H1 (cell line): ENCODE data around the gene FGL2. TPM values are rescaled to one million over a fixed set of nuclear protein-coding genes. Genes with fewer than 3 reads are reported as not detected.

ENCODE experiments used
- CTCF ChIA-PET: fragments of 300-600 bp; sonication (Branson Sonifier 250); formaldehyde crosslinking; loops from one replicate; lab custom pipeline; 2021; ENCODE audit not compliant: partially characterized antibody; lab: Charles Lee
- POLR2A ChIA-PET: fragments of 300-600 bp; sonication (Branson Sonifier 250); formaldehyde crosslinking; loops from one replicate; lab custom pipeline; 2021; ENCODE audit warnings: inconsistent platforms; ENCODE audit not compliant: partially characterized antibody; lab: Charles Lee
- DNase-seq, 2 experiments: peaks; one replicate each; pipeline versions ENCODE4 v3.0.0 to v3.0.0-alpha.2; 2010 to 2022; ENCODE audit warnings: low spot score in 2 of 2, low read depth in 1 of 2, mixed read lengths in 1 of 2
- FAIRE-seq: peaks from 2 replicates; lab custom pipeline; 2011; peaks lifted over from hg19 to GRCh38; lab: Jason Lieb, UNC
- H2AFZ ChIP-seq: 2 replicates; pipeline ENCODE4 v1.8.1; 2012; ENCODE audit warnings: low read length, inconsistent platforms
- H2AK5ac ChIP-seq: 2 replicates; pipeline ENCODE4 v1.6.1; 2013; ENCODE audit warnings: low read depth, low read length
- H2BK120ac ChIP-seq: replicated peaks from 2 replicates; pipeline ENCODE3; 2013; ENCODE audit warnings: low read depth, low read length, inconsistent platforms
- H2BK12ac ChIP-seq: 2 replicates; pipeline ENCODE4 v1.6.1; 2013; ENCODE audit warnings: low read depth, low read length
- H2BK15ac ChIP-seq: 2 replicates; pipeline ENCODE4 v1.6.1; 2013; ENCODE audit warnings: low read length
- H2BK20ac ChIP-seq: 2 replicates; pipeline ENCODE4 v1.6.1; 2013; ENCODE audit warnings: low read length
- H2BK5ac ChIP-seq: 2 replicates; pipeline ENCODE4 v1.6.1; 2013; ENCODE audit warnings: low read depth, low read length
- H3K14ac ChIP-seq: 2 replicates; pipeline ENCODE4 v1.6.1; 2013; ENCODE audit warnings: inconsistent platforms; ENCODE audit not compliant: insufficient read length
- H3K18ac ChIP-seq: 2 replicates; pipeline ENCODE4 v1.6.1; 2013; ENCODE audit warnings: low read length; ENCODE audit errors: extremely low read depth
- H3K23ac ChIP-seq: 2 replicates; pipeline ENCODE4 v1.6.1; 2013; ENCODE audit warnings: inconsistent platforms; ENCODE audit not compliant: insufficient read length
- H3K23me2 ChIP-seq: 2 replicates; pipeline ENCODE4 v1.6.1; 2013; ENCODE audit warnings: low read depth, low read length
- H3K27ac ChIP-seq: 2 replicates; pipeline ENCODE4 v1.6.1; 2011; ENCODE audit warnings: low read depth, low read length, inconsistent platforms
- H3K27me3 ChIP-seq, 4 experiments: replicated peaks in 1 of 4; 1 replicate in 1 of 4; 2 replicates in 3 of 4; pipeline versions ENCODE4 v1.6.1 to v1.8.1; 2011 to 2013; ENCODE audit warnings: low read length in 3 of 4, mild to moderate bottlenecking in 3 of 4, inconsistent platforms in 2 of 4, mixed read lengths in 2 of 4, moderate library complexity in 1 of 4; ENCODE audit not compliant: control insufficient read depth in 3 of 4, insufficient read depth in 3 of 4; ENCODE audit errors: extremely low read depth in 1 of 4
- H3K36me3 ChIP-seq, 4 experiments: 2 replicates each; pipeline versions ENCODE4 v1.6.1 to v1.8.1; 2011 to 2013; ENCODE audit warnings: mild to moderate bottlenecking in 4 of 4, low read length in 3 of 4, moderate library complexity in 2 of 4, control low read depth in 1 of 4, inconsistent platforms in 1 of 4; ENCODE audit not compliant: insufficient read depth in 4 of 4, control insufficient read depth in 2 of 4
- H3K4ac ChIP-seq: replicated peaks from 2 replicates; pipeline ENCODE3; 2013; ENCODE audit warnings: low read length, low read depth, mixed read lengths, inconsistent platforms; ENCODE audit not compliant: insufficient read length
- H3K4me1 ChIP-seq, 4 experiments: replicated peaks in 1 of 4; 1 replicate in 1 of 4; 2 replicates in 3 of 4; pipeline versions ENCODE4 v1.6.1 to v1.8.1; 2011 to 2013; ENCODE audit warnings: low read length in 3 of 4, inconsistent platforms in 2 of 4, mixed read lengths in 1 of 4; ENCODE audit not compliant: insufficient read depth in 4 of 4, control insufficient read depth in 3 of 4
- H3K4me2 ChIP-seq, 2 experiments: 2 replicates each; pipeline versions ENCODE4 v1.6.1 to v1.8.1; 2011 to 2013; ENCODE audit warnings: low read depth in 2 of 2, low read length in 2 of 2, control low read depth in 1 of 2, inconsistent platforms in 1 of 2, mild to moderate bottlenecking in 1 of 2; ENCODE audit not compliant: insufficient read depth in 1 of 2
- H3K4me3 ChIP-seq, 4 experiments: fragments of 200-600, 300-600 bp in 1 of 4; sonication (generic), shearing (Covaris generic), sonication (Bioruptor Twin) in 1 of 4; 2 replicates each; pipeline versions ENCODE4 v1.5.1 to v1.8.1; 2011 to 2016; ENCODE audit warnings: low read length in 4 of 4, low read depth in 3 of 4, control low read depth in 2 of 4, inconsistent platforms in 2 of 4, mild to moderate bottlenecking in 2 of 4, mixed read lengths in 1 of 4, moderate library complexity in 1 of 4; ENCODE audit not compliant: insufficient read depth in 2 of 4; ENCODE audit errors: extremely low read depth in 1 of 4
- H3K56ac ChIP-seq: replicated peaks from 2 replicates; pipeline ENCODE3; 2013; ENCODE audit warnings: low read depth, mild to moderate bottlenecking, mixed read lengths, low read length, inconsistent platforms; ENCODE audit not compliant: insufficient read length
- H3K79me1 ChIP-seq: 2 replicates; pipeline ENCODE4 v1.6.1; 2013; ENCODE audit warnings: low read depth, low read length, control low read depth
- H3K79me2 ChIP-seq, 2 experiments: 2 replicates each; pipeline versions ENCODE4 v1.6.1 to v1.8.1; 2012 to 2013; ENCODE audit warnings: low read length in 2 of 2, mild to moderate bottlenecking in 2 of 2, inconsistent platforms in 1 of 2; ENCODE audit not compliant: insufficient read depth in 2 of 2, control insufficient read depth in 1 of 2
- H3K9ac ChIP-seq, 4 experiments: replicated peaks in 1 of 4; 1 replicate in 1 of 4; 2 replicates in 3 of 4; pipeline versions ENCODE4 v1.6.1 to v1.8.1; 2011 to 2013; ENCODE audit warnings: low read depth in 3 of 4, low read length in 3 of 4, control low read depth in 2 of 4, mild to moderate bottlenecking in 2 of 4, moderate library complexity in 2 of 4, inconsistent platforms in 1 of 4; ENCODE audit errors: extremely low read depth in 1 of 4
- H3K9me3 ChIP-seq, 2 experiments: 2 replicates each; pipeline versions ENCODE4 v1.6.1 to v1.8.1; 2012 to 2013; ENCODE audit warnings: mild to moderate bottlenecking in 2 of 2, moderate library complexity in 2 of 2, control low read depth in 1 of 2, inconsistent platforms in 1 of 2, low read depth in 1 of 2, low read length in 1 of 2, mixed read lengths in 1 of 2; ENCODE audit not compliant: insufficient read depth in 2 of 2
- H4K20me1 ChIP-seq, 2 experiments: replicated peaks in 1 of 2; 2 replicates each; pipeline versions ENCODE3 to v1.8.1; 2011 to 2013; ENCODE audit warnings: inconsistent platforms in 2 of 2, low read length in 2 of 2, mild to moderate bottlenecking in 1 of 2; ENCODE audit not compliant: insufficient read depth in 2 of 2, control insufficient read depth in 1 of 2
- H4K5ac ChIP-seq: 2 replicates; pipeline ENCODE4 v1.6.1; 2013; ENCODE audit warnings: low read length, low read depth, mixed read lengths, inconsistent platforms; ENCODE audit not compliant: insufficient read length
- H4K8ac ChIP-seq: 2 replicates; pipeline ENCODE4 v1.8.0; 2013; ENCODE audit warnings: mild to moderate bottlenecking, moderate library complexity, low read length, inconsistent platforms; ENCODE audit not compliant: insufficient read depth; ENCODE audit errors: extremely low read depth
- H4K91ac ChIP-seq: replicated peaks from 2 replicates; pipeline ENCODE3; 2013; ENCODE audit warnings: low read length, mixed read lengths, inconsistent platforms; ENCODE audit not compliant: insufficient read length
- ASH2L ChIP-seq: fragments of 200-600, 300-600 bp; sonication (generic); IDR thresholded peaks from one replicate; pipeline ENCODE4 v1.7.1; 2017; ENCODE audit warnings: low read length
- BCL11A ChIP-seq, 2 experiments: IDR thresholded peaks; one replicate each; pipeline ENCODE4 v1.6.1; 2011; ENCODE audit warnings: low read depth in 2 of 2, low read length in 2 of 2, mild to moderate bottlenecking in 2 of 2
- EGR1 ChIP-seq: IDR thresholded peaks from 2 replicates; pipeline ENCODE4 v1.6.1; 2011; ENCODE audit warnings: low read depth, low read length, borderline replicate concordance
- EP300 ChIP-seq, 2 experiments: IDR thresholded peaks; 1 replicate in 1 of 2; 2 replicates in 1 of 2; pipeline ENCODE4 v1.6.1; 2011 to 2012; ENCODE audit warnings: low read depth in 2 of 2, low read length in 2 of 2, mild to moderate bottlenecking in 2 of 2, borderline replicate concordance in 1 of 2, inconsistent platforms in 1 of 2, moderate library complexity in 1 of 2
- NRF1 ChIP-seq: IDR thresholded peaks from 2 replicates; pipeline ENCODE4 v1.6.1; 2011; ENCODE audit warnings: mild to moderate bottlenecking, low read depth, low read length, improper control_type of control experiment
- PHF8 ChIP-seq: fragments of 200-600 bp; sonication (generic); conservative IDR thresholded peaks from 2 replicates; pipeline ENCODE4 v1.7.1; 2012; ENCODE audit warnings: low read depth, mild to moderate bottlenecking, inconsistent platforms, low read length, moderate library complexity
- SAP30 ChIP-seq: fragments of 300-600 bp; sonication (generic); IDR thresholded peaks from 2 replicates; pipeline ENCODE4 v1.7.1; 2012; ENCODE audit warnings: low read length, moderate library complexity, mild to moderate bottlenecking, inconsistent platforms; ENCODE audit not compliant: insufficient read depth, insufficient replicate concordance
- TBP ChIP-seq: IDR thresholded peaks from 2 replicates; pipeline ENCODE4 v1.6.1; 2011; ENCODE audit warnings: low read depth, low read length, improper control_type of control experiment
- polyA plus RNA-seq, 7 experiments: library from polyadenylated mRNA; depleted of rRNA in 3 of 7; stranded (reverse) in 5 of 7; unstranded in 2 of 7; fragments of >200 nt in 5 of 7; fragments of 200-250 nt in 2 of 7; gene quantifications; 1 replicate in 5 of 7; 2 replicates in 1 of 7; 4 replicates in 1 of 7; pipeline versions ENCODE4 v1.2.1 to v1.2.3, GENCODE V29; 2011 to 2013; ENCODE audit warnings: missing spikeins in 2 of 7, mixed read lengths in 2 of 7
- total RNA-seq: library from RNA; stranded (reverse); fragmentation: NEBNext Ultra II Directional; extraction: Animal tissue kit (Norgen Biotek cat#: 25700); gene quantifications from 2 replicates; pipeline ENCODE4 v1.2.1, GENCODE V29; 2021
- TF ChIP-seq, protein P1 (sequence below): IDR thresholded peaks from 2 replicates; pipeline ENCODE4 v1.6.1; 2011; ENCODE audit warnings: low read length, improper control_type of control experiment

Gene FGL2
- total and polyA plus RNA-seq, 2 of the 8 experiments (the other 6 are each of a cell fraction or from before 2014, with no cell fraction given), result not detected

DNA sequence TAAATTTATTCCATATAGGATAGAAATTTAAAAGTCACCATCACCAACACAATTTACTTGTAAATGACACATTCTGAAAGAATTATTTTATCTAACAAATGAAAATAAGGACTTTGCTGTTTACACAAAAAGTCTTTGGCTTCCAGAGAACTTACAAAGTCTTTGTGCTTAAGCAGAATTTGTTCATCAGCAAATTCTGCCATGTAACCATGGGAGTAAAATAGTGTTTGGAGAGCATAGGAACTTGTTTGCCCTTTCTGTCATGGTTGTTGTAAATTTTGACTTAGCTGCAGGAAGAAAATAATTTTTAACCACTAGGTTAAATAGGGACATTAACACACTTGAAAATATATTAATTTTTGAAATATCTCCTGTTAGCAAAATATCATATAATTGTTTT, 15.2 kb downstream of the FGL2 start:
- Histone ChIP-seq H4K8ac (no peak overlapping the region), H2BK120ac (no peak overlapping the region), H2BK15ac (no peak overlapping the region), H3K9ac (no peak overlapping the region), H3K79me1 (no peaks in the 10 kb centered on the region), H2AFZ (no peak overlapping the region), H3K14ac (no peak overlapping the region), H3K23ac (no peak overlapping the region), H3K4me1 (no peaks in the 10 kb centered on the region), H4K91ac (no peak overlapping the region), H4K20me1 (no peaks in the 10 kb centered on the region), H3K4me2 (no peak overlapping the region), H2BK5ac (no peak overlapping the region), H3K9me3 (no peaks in the 10 kb centered on the region), H2AK5ac (no peak overlapping the region), H3K27me3 (no peaks in the 10 kb centered on the region), H3K23me2 (no peaks in the 10 kb centered on the region), H3K79me2 (no peaks in the 10 kb centered on the region), H3K4ac (no peak overlapping the region), H3K56ac (no peak overlapping the region), H3K18ac (no peak overlapping the region), H3K4me3 (no peak overlapping the region), H4K5ac (no peak overlapping the region), H3K27ac (no peak overlapping the region), H2BK20ac (no peak overlapping the region), H2BK12ac (no peak overlapping the region), H3K36me3 (no peaks in the 10 kb centered on the region)
- ChIA-PET CTCF (no interaction called here), POLR2A (no interaction called here)
- DNase-seq (no peak), FAIRE-seq (no peak)
- TF ChIP-seq, protein P1, sequence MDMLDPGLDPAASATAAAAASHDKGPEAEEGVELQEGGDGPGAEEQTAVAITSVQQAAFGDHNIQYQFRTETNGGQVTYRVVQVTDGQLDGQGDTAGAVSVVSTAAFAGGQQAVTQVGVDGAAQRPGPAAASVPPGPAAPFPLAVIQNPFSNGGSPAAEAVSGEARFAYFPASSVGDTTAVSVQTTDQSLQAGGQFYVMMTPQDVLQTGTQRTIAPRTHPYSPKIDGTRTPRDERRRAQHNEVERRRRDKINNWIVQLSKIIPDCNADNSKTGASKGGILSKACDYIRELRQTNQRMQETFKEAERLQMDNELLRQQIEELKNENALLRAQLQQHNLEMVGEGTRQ, result no peak
- no peak for TF ChIP-seq TBP
- no peak for TF ChIP-seq SAP30
- no peak for TF ChIP-seq BCL11A (IDR thresholded peaks at IDR 0.05; ENCODE audit: low read depth in 2 of 2, low read length in 2 of 2)
- no peak for TF ChIP-seq ASH2L
- TF ChIP-seq NRF1, result no peak
- no peak for TF ChIP-seq EP300 (IDR thresholded peaks at IDR 0.05; ENCODE audit: borderline replicate concordance in 1 of 2, low read depth in 2 of 2, low read length in 2 of 2)
- no peak for TF ChIP-seq PHF8
- no peak for TF ChIP-seq EGR1
